ENCODE results near the gene NTMT1. TPM values are rescaled to one million over a fixed set of nuclear protein-coding genes. Genes with fewer than 3 reads are reported as not detected.

NTMT1 gene
- total and polyA plus RNA-seq, 9 of the 15 experiments (the other 6 are each of a cell fraction or from before 2014, with no cell fraction given) = 42.1 to 116 (median 74.7) TPM

GRCh38 chr9:129595903-129596540 lies 29.9 kb upstream of the NTMT1 start (continued):
- TF ChIP-seq PTBP1 (IDR thresholded peaks at IDR 0.05; ENCODE audit: low read depth, low read length) = no peak
- no peak; the same call in 1 of the 2 replicates for TF ChIP-seq SMARCA5 (IDR thresholded peaks at IDR 0.05)
- TF ChIP-seq CEBPB (tag; IDR thresholded peaks at IDR 0.05) = peak; percentile 52; the same call in 1 of the 2 replicates
- TF ChIP-seq ERF (CRISPR knock-in tag; IDR thresholded peaks at IDR 0.05) = peak; percentile 82; the same call in 1 of the 2 replicates
- peak; percentile 19; the same call in 1 of the 2 replicates for TF ChIP-seq TOE1 (IDR thresholded peaks at IDR 0.05; ENCODE audit: borderline replicate concordance)
- no peak for TF ChIP-seq TOE1 (CRISPR knock-in tag; IDR thresholded peaks at IDR 0.05; ENCODE audit: borderline replicate concordance, low read depth)
- 0 out of 2 replicates have a peak, but pooled peaks have one; percentile 14 for TF ChIP-seq PHB (CRISPR knock-in tag; IDR thresholded peaks at IDR 0.05)
- peak; percentile 88; the same call in 1 of the 2 replicates for TF ChIP-seq CBX1 (IDR thresholded peaks at IDR 0.05; ENCODE audit: low read depth)
- no peak for TF ChIP-seq SUPT5H (IDR thresholded peaks at IDR 0.05)
- no peak for TF ChIP-seq IRF1 (CRISPR knock-in tag; IDR thresholded peaks at IDR 0.05; ENCODE audit: borderline replicate concordance)
- peak; percentile 76; the same call in 1 of the 2 replicates for TF ChIP-seq GTF2E2 (tag; IDR thresholded peaks at IDR 0.05)
- peak; percentile 70; the same call in 1 of the 2 replicates for TF ChIP-seq BHLHE40 (IDR thresholded peaks at IDR 0.05; ENCODE audit: low read length)
- no peak for TF ChIP-seq CTCFL (IDR thresholded peaks at IDR 0.05; ENCODE audit: borderline replicate concordance, insufficient read depth, low read depth, low read length, poor library complexity, severe bottlenecking)
- peak; percentile 84 for TF ChIP-seq LEF1 (IDR thresholded peaks at IDR 0.05)
- TF ChIP-seq HMGXB4 (CRISPR knock-in tag; IDR thresholded peaks at IDR 0.05) = no peak
- TF ChIP-seq RERE (CRISPR knock-in tag; IDR thresholded peaks at IDR 0.05; ENCODE audit: borderline replicate concordance) = no peak
- TF ChIP-seq CEBPG (CRISPR knock-in tag; IDR thresholded peaks at IDR 0.05) = no peak
- TF ChIP-seq CEBPG (tag; conservative IDR thresholded peaks at IDR 0.05 in 1 of 2, IDR thresholded peaks at IDR 0.05 in 1 of 2) = no peak
- no peak for TF ChIP-seq MAFG (tag; conservative IDR thresholded peaks at IDR 0.05)

All from K562 (cell line).